CD14-positive monocyte (primary cell): Measurements from ENCODE around the gene ARID3B. TPM values are rescaled to one million over a fixed set of nuclear protein-coding genes. Genes with fewer than 3 reads are reported as not detected.

Experiments
- DNase-seq, 3 donors: peaks; one replicate each; pipeline ENCODE4 v3.0.0-alpha.2; 2011 to 2022
- H2AFZ ChIP-seq: 2 replicates; pipeline ENCODE4 v1.6.0; 2012; ENCODE audit warnings: mild to moderate bottlenecking, low read depth, low read length, inconsistent platforms; ENCODE audit not compliant: insufficient read depth, poor library complexity, severe bottlenecking
- H3K27ac ChIP-seq, 2 donors: 1 replicate in 1 of 2; 2 replicates in 1 of 2; pipeline ENCODE4 v1.5.1; 2012 to 2013; ENCODE audit warnings: low read length in 2 of 2, control low read depth in 1 of 2, inconsistent platforms in 1 of 2, low read depth in 1 of 2, mild to moderate bottlenecking in 1 of 2
- H3K27me3 ChIP-seq, 2 donors: one replicate each; pipeline versions ENCODE4 v1.6.0 to v1.6.1; 2011 to 2013; ENCODE audit warnings: low read length in 2 of 2; ENCODE audit not compliant: control insufficient read depth in 2 of 2, insufficient read depth in 2 of 2
- H3K36me3 ChIP-seq, 2 donors: replicated peaks in 1 of 2; 1 replicate in 1 of 2; 2 replicates in 1 of 2; pipeline versions ENCODE4 v1.5.1 to v1.6.1; 2012 to 2013; ENCODE audit warnings: low read length in 2 of 2, control low read depth in 1 of 2, inconsistent platforms in 1 of 2, mild to moderate bottlenecking in 1 of 2; ENCODE audit not compliant: insufficient read depth in 2 of 2, control insufficient read depth in 1 of 2
- H3K4me1 ChIP-seq, 2 donors: 1 replicate in 1 of 2; 2 replicates in 1 of 2; pipeline versions ENCODE4 v1.5.1 to v1.6.1; 2012 to 2013; ENCODE audit warnings: low read length in 2 of 2, control low read depth in 1 of 2, inconsistent platforms in 1 of 2, mild to moderate bottlenecking in 1 of 2, moderate library complexity in 1 of 2; ENCODE audit not compliant: insufficient read depth in 2 of 2, control insufficient read depth in 1 of 2
- H3K4me2 ChIP-seq: replicated peaks from 2 replicates; pipeline ENCODE3; 2012; ENCODE audit warnings: low read length, moderate library complexity, mild to moderate bottlenecking; ENCODE audit not compliant: poor library complexity, severe bottlenecking; ENCODE audit errors: extremely low read depth
- H3K4me3 ChIP-seq, 3 experiments: fragments of 200-600 bp in 1 of 3; sonication (generic) in 1 of 3; replicated peaks in 1 of 3; 1 replicate in 2 of 3; 2 replicates in 1 of 3; pipeline ENCODE4 v1.5.1; 2011 to 2013; ENCODE audit warnings: low read length in 3 of 3, mild to moderate bottlenecking in 3 of 3, control low read depth in 2 of 3, low read depth in 2 of 3, inconsistent platforms in 1 of 3, moderate library complexity in 1 of 3
- H3K79me2 ChIP-seq: 2 replicates; pipeline ENCODE4 v1.6.0; 2012; ENCODE audit warnings: mild to moderate bottlenecking, control low read depth, inconsistent platforms, low read length, moderate library complexity; ENCODE audit not compliant: insufficient read depth
- H3K9ac ChIP-seq: 2 replicates; pipeline ENCODE4 v1.6.0; 2017; ENCODE audit warnings: low read length, mild to moderate bottlenecking; ENCODE audit not compliant: insufficient read depth, poor library complexity, severe bottlenecking
- H3K9me3 ChIP-seq, 2 donors: replicated peaks in 1 of 2; 1 replicate in 1 of 2; 2 replicates in 1 of 2; pipeline versions ENCODE4 v1.5.1 to v1.6.1; 2012 to 2013; ENCODE audit warnings: low read length in 2 of 2, control low read depth in 1 of 2; ENCODE audit not compliant: control insufficient read depth in 1 of 2, insufficient read depth in 1 of 2
- H4K20me1 ChIP-seq: 2 replicates; pipeline ENCODE4 v1.6.0; 2012; ENCODE audit warnings: mild to moderate bottlenecking, low read length, control low read depth, moderate library complexity; ENCODE audit not compliant: insufficient read depth
- H3K27ac Mint-ChIP-seq, 7 donors: one replicate each; pipeline ENCODE4 v1.8.0; 2020; ENCODE audit warnings: mild to moderate bottlenecking in 7 of 7, mixed read lengths in 7 of 7, moderate library complexity in 6 of 7, inconsistent platforms in 2 of 7
- H3K27me3 Mint-ChIP-seq, 3 donors: one replicate each; pipeline ENCODE4 v1.8.0; 2021 to 2022; ENCODE audit warnings: low read depth in 3 of 3, mild to moderate bottlenecking in 3 of 3, mixed read lengths in 3 of 3, moderate library complexity in 3 of 3, inconsistent platforms in 1 of 3
- H3K36me3 Mint-ChIP-seq, 2 donors: one replicate each; pipeline ENCODE4 v1.8.0; 2020; ENCODE audit warnings: mixed read lengths in 2 of 2, inconsistent platforms in 1 of 2, mild to moderate bottlenecking in 1 of 2
- H3K4me1 Mint-ChIP-seq: one replicate; pipeline ENCODE4 v1.8.0; 2020; ENCODE audit warnings: mild to moderate bottlenecking, mixed read lengths
- H3K4me3 Mint-ChIP-seq, 2 donors: one replicate each; pipeline ENCODE4 v1.8.0; 2020; ENCODE audit warnings: mild to moderate bottlenecking in 2 of 2, mixed read lengths in 2 of 2, moderate library complexity in 1 of 2
- H3K9me3 Mint-ChIP-seq, 7 donors: one replicate each; pipeline ENCODE4 v1.8.0; 2020 to 2022; ENCODE audit warnings: mixed read lengths in 7 of 7, mild to moderate bottlenecking in 6 of 7, moderate library complexity in 6 of 7, inconsistent platforms in 2 of 7
- CTCF ChIP-seq: fragments of 200-600 bp; IDR thresholded peaks from one replicate; pipeline ENCODE4 v1.8.0; 2022; ENCODE audit warnings: antibody characterized with exemption, mild to moderate bottlenecking
- WGBS: methylation state at CpG from one replicate; pipeline ENCODE4 v1.1.5; 2013; ENCODE audit warnings: missing lambda C conversion rate; ENCODE audit not compliant: insufficient coverage; 5-methylcytosine and 5-hydroxymethylcytosine counted together
- intact Hi-C, 2 donors: fragments of 100-400 bp; cut with micrococcal nuclease; formaldehyde crosslinking; loops; one replicate each; pipeline versions ENCODE4 v1.15.0 to v1.15.1; 2023
- polyA plus RNA-seq, 3 donors: library from polyadenylated mRNA; depleted of rRNA in 1 of 3; unstranded in 2 of 3; stranded (reverse) in 1 of 3; fragments of 300-500 nt in 2 of 3; fragments of >200 nt in 1 of 3; fragmentation: Illumina TruSeq in 2 of 3; gene quantifications; 1 replicate in 2 of 3; 2 replicates in 1 of 3; pipeline ENCODE4 v1.2.3, GENCODE V29; 2012 to 2021

The ARID3B gene
- polyA plus RNA-seq, 3 donors, result 2.3 to 17.4 (median 4.4) TPM

- Histone ChIP-seq H3K9me3 (no peaks in the 10 kb centered on the region), H3K79me2 (peaks cover 48% of the 10 kb centered on the region), H3K27ac (no peak overlapping the region), H3K4me1 (peaks cover 39 to 59% of the 10 kb centered on the region in 2 donors), H2AFZ (no peak overlapping the region), H3K36me3 (peaks cover 9 to 21% of the 10 kb centered on the region in 2 donors), H3K4me3 (no peak overlapping the region), H4K20me1 (peaks cover 65% of the 10 kb centered on the region), H3K4me2 (no peak overlapping the region), H3K27me3 (no peaks in the 10 kb centered on the region), H3K9ac (no peak overlapping the region)
- Mint-ChIP-seq H3K27ac (no peak overlapping the region), H3K4me3 (no peak overlapping the region), H3K36me3 (peaks cover 42 to 43% of the 10 kb centered on the region in 2 donors), H3K9me3 (peaks cover 0 to 2% (median 0%) of the 10 kb centered on the region in 7 donors), H3K27me3 (peaks cover 5 to 11% (median 8%) of the 10 kb centered on the region in 3 donors), H3K4me1 (peaks cover 61% of the 10 kb centered on the region)
- WGBS, result 0% methylated on average over 1 of the region's 3 CpGs
- intact Hi-C loops, result loop anchor here (5.0 to 10.0 kb wide), 4 partner anchors 54 to 911 kb away; partner anchors contain the start of genes CLK3 (in 1 of the 2), SIN3A (in 1 of the 2) and UBL7 (in 1 of the 2)
- TF ChIP-seq CTCF, result no peak
- no peak for DNase-seq
Observed at GRCh38 chr15:74543583-74543982, 2.6 kb downstream of the ARID3B start.

GRCh38 chr15:74545086-74545485 lies 4.1 kb downstream of the ARID3B start:
- intact Hi-C loops, result loop anchor here (5.0 to 10.0 kb wide), 4 partner anchors 33 to 910 kb away; partner anchors contain the start of genes CLK3 (in 2 of the 2) and SIN3A (in 1 of the 2)
- DNase-seq, result no peak
- Histone ChIP-seq H3K4me3 (no peak overlapping the region), H3K4me2 (no peak overlapping the region), H4K20me1 (peaks cover 80% of the 10 kb centered on the region), H3K9ac (no peak overlapping the region), H2AFZ (no peak overlapping the region), H3K27me3 (no peaks in the 10 kb centered on the region), H3K4me1 (peaks cover 43 to 61% of the 10 kb centered on the region in 2 donors), H3K79me2 (peaks cover 48% of the 10 kb centered on the region), H3K9me3 (no peaks in the 10 kb centered on the region), H3K27ac (no peak overlapping the region), H3K36me3 (peaks cover 12 to 33% of the 10 kb centered on the region in 2 donors)
- peaks cover 49 to 55% of the 10 kb centered on the region in 2 donors for H3K36me3 Mint-ChIP-seq
- no peak overlapping the region for H3K4me3 Mint-ChIP-seq
- H3K27ac Mint-ChIP-seq, result no peak overlapping the region
- H3K9me3 Mint-ChIP-seq, result peaks cover 0 to 2% (median 0%) of the 10 kb centered on the region in 7 donors
- TF ChIP-seq CTCF, result no peak
- H3K27me3 Mint-ChIP-seq, result peaks cover 5 to 11% (median 8%) of the 10 kb centered on the region in 3 donors
- H3K4me1 Mint-ChIP-seq, result peaks cover 63% of the 10 kb centered on the region
